Retinal pigment epithelial cell (primary cell): ENCODE measurements around the gene KCNQ2.

Experiments
- DNase-seq: peaks from one replicate; pipeline ENCODE4 v3.0.0-alpha.2; 2010; ENCODE audit warnings: low read depth
- H3K4me3 ChIP-seq: 2 replicates; pipeline ENCODE4 v1.5.1; 2011; ENCODE audit warnings: mild to moderate bottlenecking, low read length, control low read depth, moderate library complexity
- CTCF ChIP-seq: conservative IDR thresholded peaks from 2 replicates; pipeline ENCODE4 v1.5.1; 2011; ENCODE audit warnings: low read depth, low read length, control low read depth, inconsistent platforms

The KCNQ2 gene

GRCh38 chr20:63493563-63494020, 21.1 kb upstream of the KCNQ2 start:
- no peak overlapping the region for H3K4me3 ChIP-seq
- DNase-seq = no peak
- no peak for TF ChIP-seq CTCF

GRCh38 chr20:63492982-63493381, 20.5 kb upstream of the KCNQ2 start:
- TF ChIP-seq CTCF = no peak
- no peak overlapping the region for H3K4me3 ChIP-seq
- no peak for DNase-seq

DNA sequence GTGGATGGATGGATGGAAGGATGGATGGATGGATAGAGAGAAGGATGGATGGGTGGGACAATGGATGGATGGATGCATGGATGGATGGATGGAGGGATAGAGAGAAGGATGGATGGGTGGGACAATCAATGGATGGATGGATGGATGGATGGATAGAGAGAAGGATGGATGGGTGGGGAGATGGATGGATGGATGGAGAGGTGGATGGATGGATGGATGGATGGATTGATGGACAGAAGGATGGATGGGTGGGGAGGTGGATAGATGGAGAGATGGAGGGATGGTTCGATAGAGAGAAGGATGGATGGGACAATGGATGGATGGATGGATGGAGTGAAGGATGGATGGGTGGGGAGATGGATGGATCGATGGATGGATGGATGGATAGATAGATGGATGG, 20.1 kb upstream of the KCNQ2 start:
- no peak overlapping the region for H3K4me3 ChIP-seq
- TF ChIP-seq CTCF = no peak
- no peak for DNase-seq

DNA sequence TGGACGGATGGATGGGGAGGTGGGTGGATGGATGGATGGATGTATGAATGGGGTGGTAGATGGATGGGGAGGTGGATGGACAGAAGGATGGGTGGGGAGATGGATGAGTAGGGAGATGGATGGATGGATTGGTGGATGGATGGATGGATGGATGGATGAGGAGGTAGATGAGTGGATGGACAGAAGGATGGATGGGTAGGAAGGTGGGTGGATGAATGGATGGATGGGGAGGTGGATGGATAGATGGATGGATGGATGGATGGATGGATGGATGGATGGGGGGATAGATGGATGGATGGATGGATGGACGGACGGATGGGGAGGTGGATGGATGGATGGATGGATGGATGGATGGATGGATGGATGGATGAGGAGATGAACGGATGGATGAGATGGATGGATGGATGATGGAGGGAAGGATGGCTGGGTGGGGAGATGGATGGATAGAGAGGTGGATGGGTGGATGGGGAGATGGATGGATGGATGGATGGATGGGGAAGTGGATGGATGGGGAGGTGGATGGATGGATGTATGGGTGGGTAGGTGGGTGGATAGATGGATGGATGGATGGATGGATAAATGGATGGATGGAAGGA, 19.3 kb upstream of the KCNQ2 start:
- no peak for DNase-seq
- no peak overlapping the region for H3K4me3 ChIP-seq
- no peak for TF ChIP-seq CTCF

DNA sequence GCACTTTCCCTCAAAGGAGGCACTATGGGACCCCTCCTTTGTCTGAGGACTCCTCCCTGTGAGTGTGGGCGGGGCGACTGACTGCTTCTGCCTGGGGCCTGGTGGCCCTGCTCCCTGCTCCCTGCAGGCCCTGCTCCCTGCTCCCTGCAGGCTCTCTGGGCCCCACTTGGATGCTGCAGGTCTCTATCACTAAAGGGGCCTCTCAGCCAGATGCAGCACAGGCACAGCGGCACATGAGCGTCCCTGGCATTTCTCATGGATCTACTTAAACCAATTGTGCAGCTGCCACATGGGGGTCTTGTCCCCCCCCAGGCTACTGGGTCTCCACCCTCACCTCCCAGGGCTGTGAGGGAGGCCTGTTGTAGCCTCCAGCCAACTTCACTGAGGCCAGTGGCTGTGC, 18.6 kb upstream of the KCNQ2 start:
- no peak overlapping the region for H3K4me3 ChIP-seq
- no peak for DNase-seq

DNA sequence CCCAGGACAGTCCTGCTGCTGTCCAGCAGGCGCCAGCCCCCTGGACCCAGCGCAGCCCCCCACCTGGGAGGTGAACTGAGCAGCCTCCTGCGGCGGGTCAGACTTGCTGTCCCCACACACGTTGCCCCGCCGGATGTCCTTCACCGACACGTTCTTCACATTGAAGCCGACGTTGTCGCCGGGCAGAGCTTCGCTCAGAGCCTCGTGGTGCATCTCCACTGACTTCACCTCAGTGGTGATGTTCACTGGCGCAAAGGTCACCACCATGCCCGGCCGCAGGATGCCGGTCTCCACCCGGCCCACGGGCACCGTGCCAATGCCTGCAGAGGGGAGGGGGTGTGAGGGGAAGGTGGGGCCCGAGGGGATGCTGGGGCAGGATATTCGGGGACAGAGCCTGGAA, 18.0 kb upstream of the KCNQ2 start:
- DNase-seq = no peak
- H3K4me3 ChIP-seq = no peak overlapping the region
- TF ChIP-seq CTCF = no peak

More for the DNA sequence above, 18.6 kb upstream of the KCNQ2 start:
- no peak for TF ChIP-seq CTCF

- DNase-seq = no peak
- no peak overlapping the region for H3K4me3 ChIP-seq
- no peak for TF ChIP-seq CTCF
Measured at GRCh38 chr20:63488315-63489251, 16.1 kb upstream of the KCNQ2 start.
